SJSA1 (cell line): Measurements from ENCODE around the gene FTH1. TPM values are rescaled to one million over a fixed set of nuclear protein-coding genes. Genes with fewer than 3 reads are reported as not detected.

Source experiments
- DNase-seq, 2 experiments: peaks; one replicate each; pipeline ENCODE4 v3.0.0-alpha.2; 2015 to 2020; ENCODE audit warnings: low spot score in 2 of 2, low read depth in 1 of 2
- H3K27ac ChIP-seq: fragments of 250-450 bp; sonication (Bioruptor Pico); 2 replicates; pipeline ENCODE4 v1.5.1; 2020; ENCODE audit warnings: mild to moderate bottlenecking, moderate library complexity
- H3K27me3 ChIP-seq: fragments of 250-450 bp; sonication (Bioruptor Pico); replicated peaks from 2 replicates; pipeline ENCODE4 v1.5.1; 2020; ENCODE audit warnings: mild to moderate bottlenecking, moderate library complexity
- H3K36me3 ChIP-seq: fragments of 250-450 bp; sonication (Bioruptor Pico); 2 replicates; pipeline ENCODE4 v1.5.1; 2020; ENCODE audit warnings: mild to moderate bottlenecking
- H3K4me1 ChIP-seq: fragments of 250-450 bp; sonication (Bioruptor Pico); replicated peaks from 2 replicates; pipeline ENCODE4 v1.6.1; 2021; ENCODE audit warnings: mild to moderate bottlenecking
- H3K4me3 ChIP-seq: fragments of 250-450 bp; sonication (Bioruptor Pico); 2 replicates; pipeline ENCODE4 v1.5.1; 2020; ENCODE audit warnings: mild to moderate bottlenecking
- H3K9me3 ChIP-seq: fragments of 250-450 bp; sonication (Bioruptor Pico); replicated peaks from 2 replicates; pipeline ENCODE4 v1.5.1; 2020; ENCODE audit warnings: mild to moderate bottlenecking
- total RNA-seq: library from RNA; depleted of rRNA; stranded (reverse); fragments of >200 nt; shearing (Covaris generic); gene quantifications from 2 replicates; pipeline ENCODE4 v1.2.3, GENCODE V29; 2014

Gene FTH1
- total RNA-seq, 1 experiment from 2014 or later: 707 TPM

DNA sequence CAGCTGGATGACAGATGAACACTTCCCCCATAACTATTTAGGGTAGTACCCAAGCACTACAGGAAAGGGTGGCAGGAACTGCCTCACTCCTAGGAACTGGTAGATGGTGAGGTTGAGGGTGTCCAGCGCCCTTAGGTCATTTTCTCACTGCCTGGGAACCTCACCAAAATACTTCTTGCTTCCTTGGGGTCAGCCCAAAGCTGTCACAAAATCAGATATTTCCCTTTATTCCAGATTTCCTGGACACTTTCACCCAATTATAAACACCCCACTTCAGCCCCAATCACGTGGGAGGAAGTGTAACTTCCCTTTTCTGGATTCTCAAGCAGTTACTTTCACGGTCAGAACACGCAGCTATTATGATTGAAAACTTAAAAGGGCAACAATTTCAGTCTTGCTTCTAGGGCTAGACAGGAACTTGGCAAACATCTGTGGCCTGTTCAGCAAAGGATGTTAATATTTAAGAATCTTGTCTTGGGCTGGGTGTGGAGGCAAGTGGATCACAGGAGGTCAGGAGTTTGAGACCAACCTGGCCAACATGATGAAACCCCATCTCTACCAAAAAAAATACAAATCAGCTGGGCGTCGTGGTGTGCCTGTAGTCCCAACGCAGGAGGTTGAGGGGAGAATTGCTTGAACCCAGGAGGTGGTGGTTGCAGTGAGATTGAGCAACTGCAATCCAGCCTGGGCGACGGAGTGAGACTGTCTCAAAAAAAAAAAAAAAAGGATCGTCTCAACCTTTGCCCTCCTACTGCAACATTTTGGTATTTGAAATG is 4.0 kb downstream of the FTH1 start:
- peaks cover 22% of the 10 kb centered on the region for H3K4me1 ChIP-seq
- H3K4me3 ChIP-seq: no peak overlapping the region
- DNase-seq: peak in 1 of 2 experiments; percentile 34
- no peak overlapping the region for H3K27ac ChIP-seq
- H3K9me3 ChIP-seq: no peaks in the 10 kb centered on the region
- no peaks in the 10 kb centered on the region for H3K27me3 ChIP-seq
- peaks cover 56% of the 10 kb centered on the region for H3K36me3 ChIP-seq

DNA sequence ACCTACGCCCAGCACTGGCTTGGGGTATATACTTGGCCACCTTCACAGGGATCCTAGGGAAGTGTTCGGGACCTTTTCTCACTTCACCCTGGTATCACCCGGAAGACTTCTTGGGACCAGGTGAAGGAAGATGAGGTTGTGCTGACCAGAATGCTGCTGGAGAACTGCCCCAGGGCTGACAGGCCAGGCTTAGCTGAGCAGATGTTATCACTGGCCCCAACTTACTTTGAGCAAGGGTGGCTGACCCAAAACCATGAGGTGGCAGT is 4.5 kb downstream of the FTH1 start:
- Histone ChIP-seq H3K27me3 (no peaks in the 10 kb centered on the region), H3K27ac (no peak overlapping the region), H3K9me3 (no peaks in the 10 kb centered on the region), H3K4me3 (no peak overlapping the region), H3K4me1 (peaks cover 16% of the 10 kb centered on the region), H3K36me3 (peaks cover 56% of the 10 kb centered on the region)
- DNase-seq: no peak

DNA sequence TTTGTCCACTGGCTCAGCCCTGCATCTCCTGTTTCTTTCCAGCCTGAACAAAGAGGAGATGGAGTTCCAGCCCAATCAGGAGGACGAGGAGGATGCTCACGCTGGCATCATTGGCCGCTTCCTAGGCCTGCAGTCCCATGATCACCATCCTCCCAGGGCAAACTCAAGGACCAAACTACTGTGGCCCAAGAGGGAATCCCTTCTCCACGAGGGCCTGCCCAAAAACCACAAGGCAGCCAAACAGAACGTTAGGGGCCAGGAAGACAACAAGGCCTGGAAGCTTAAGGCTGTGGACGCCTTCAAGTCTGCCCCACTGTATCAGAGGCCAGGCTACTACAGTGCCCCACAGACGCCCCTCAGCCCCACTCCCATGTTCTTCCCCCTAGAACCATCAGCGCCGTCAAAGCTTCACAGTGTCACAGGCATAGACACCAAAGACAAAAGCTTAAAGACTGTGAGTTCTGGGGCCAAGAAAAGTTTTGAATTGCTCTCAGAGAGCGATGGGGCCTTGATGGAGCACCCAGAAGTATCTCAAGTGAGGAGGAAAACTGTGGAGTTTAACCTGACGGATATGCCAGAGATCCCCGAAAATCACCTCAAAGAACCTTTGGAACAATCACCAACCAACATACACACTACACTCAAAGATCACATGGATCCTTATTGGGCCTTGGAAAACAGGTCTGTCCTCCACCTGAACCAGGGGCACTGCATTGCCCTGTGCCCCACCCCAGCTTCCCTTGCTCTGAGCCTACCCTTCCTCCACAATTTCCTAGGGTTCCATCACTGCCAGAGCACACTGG is 5.0 kb downstream of the FTH1 start:
- H3K27me3 ChIP-seq: no peaks in the 10 kb centered on the region
- H3K36me3 ChIP-seq: peaks cover 56% of the 10 kb centered on the region
- no peak overlapping the region for H3K4me3 ChIP-seq
- no peaks in the 10 kb centered on the region for H3K9me3 ChIP-seq
- H3K4me1 ChIP-seq: peaks cover 16% of the 10 kb centered on the region
- no peak overlapping the region for H3K27ac ChIP-seq
- DNase-seq: peak in 1 of 2 experiments; percentile 45

DNA sequence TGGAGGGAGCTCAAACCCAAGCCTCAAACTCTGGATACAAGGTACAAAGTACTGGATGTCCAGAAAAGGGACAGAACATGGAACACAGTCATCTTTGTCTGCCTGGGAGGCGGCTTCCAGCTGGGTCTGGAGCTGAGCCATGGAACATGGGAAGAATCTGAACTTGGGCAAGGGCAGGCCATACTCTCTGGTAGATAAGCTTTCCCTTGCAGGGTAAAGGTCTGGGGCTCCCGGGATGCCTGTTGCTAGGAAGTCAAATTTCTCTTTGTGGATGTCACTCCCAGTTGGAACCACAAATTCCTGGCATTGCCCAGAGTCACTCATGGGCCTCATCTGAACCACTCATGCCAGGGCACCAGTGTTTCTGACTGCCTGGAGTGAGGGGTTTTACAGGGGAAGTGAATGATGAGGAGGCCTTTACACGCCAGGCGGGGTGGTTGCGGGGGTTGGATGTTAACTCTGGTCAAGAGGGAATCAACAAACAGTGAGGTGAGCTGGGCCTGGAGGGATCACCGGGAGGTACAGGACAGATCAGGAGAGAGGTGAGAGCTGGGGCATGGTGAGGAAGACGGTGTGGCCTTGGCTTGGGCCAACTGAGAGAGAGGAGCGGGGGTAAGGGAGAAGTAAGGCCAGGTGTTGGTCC is 5.7 kb downstream of the FTH1 start:
- Histone ChIP-seq H3K9me3 (no peaks in the 10 kb centered on the region), H3K36me3 (peaks cover 49% of the 10 kb centered on the region), H3K27ac (no peak overlapping the region), H3K4me3 (no peak overlapping the region), H3K27me3 (no peaks in the 10 kb centered on the region), H3K4me1 (peaks cover 16% of the 10 kb centered on the region)
- peak in 1 of 2 experiments; percentile 51 for DNase-seq

DNA sequence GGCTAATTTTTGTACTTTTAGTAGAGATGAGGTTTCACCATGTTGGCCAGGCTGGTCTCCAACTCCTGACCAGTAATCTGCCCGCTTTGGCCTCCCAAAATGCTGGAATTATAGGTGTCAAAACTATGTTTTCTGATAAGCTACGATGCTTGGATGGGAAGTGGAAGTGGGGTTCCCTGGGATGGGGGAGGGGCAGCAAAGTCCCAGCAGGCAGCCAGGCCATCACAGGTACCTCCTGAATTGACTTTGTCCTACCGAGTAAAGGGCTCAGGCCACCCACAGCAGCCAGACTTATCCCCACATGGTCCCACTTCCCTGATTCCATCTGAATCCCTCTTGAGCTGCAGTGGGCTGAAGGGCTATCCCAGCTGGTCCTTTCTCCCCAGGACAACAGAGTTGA is 6.9 kb downstream of the FTH1 start:
- peak in 1 of 2 experiments; percentile 29 for DNase-seq
- Histone ChIP-seq H3K36me3 (peaks cover 37% of the 10 kb centered on the region), H3K4me1 (peaks cover 15% of the 10 kb centered on the region), H3K27me3 (no peaks in the 10 kb centered on the region), H3K9me3 (no peaks in the 10 kb centered on the region), H3K27ac (no peak overlapping the region), H3K4me3 (no peak overlapping the region)

DNA sequence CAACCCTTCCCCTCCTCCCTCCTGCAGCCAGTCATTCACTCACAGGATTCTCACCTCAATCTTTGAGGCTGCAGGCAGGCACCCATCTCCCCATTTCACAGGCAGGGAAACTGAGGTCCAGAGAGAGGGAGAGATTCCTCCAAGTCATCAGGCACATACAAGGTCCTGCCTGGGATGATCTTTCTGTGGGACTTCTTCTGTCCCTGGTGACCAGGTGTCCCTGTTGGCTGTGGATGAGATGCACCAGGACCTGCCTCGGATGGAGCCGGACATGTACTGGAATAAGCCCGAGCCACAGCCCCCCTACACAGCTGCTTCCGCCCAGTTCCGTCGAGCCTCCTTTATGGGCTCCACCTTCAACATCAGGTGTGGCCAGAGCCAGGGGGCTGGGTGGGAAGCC is 7.8 kb downstream of the FTH1 start:
- DNase-seq: peak in 1 of 2 experiments; percentile 41

DNA sequence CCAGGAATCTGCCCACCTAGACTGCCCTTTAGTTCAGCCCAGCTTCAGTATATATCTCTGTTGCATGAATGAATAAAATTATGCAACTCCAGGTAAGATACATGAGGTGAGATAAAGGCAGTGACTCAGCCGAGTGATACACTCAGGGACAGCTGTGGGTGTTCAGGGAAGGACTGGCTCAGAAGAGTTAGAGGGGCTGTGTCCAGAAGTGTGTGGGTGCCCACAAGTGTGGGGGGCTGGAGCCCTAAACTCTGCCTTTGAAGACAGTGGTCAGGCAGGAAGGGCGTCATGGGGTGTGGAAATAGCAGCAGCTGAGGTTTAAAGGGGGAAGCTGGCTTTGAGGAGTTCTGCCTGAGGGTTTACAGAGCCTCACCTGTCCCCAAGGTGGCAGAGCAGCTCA is 8.3 kb downstream of the FTH1 start:
- Histone ChIP-seq H3K4me3 (no peak overlapping the region), H3K27ac (no peak overlapping the region), H3K36me3 (peaks cover 23% of the 10 kb centered on the region), H3K27me3 (no peaks in the 10 kb centered on the region), H3K9me3 (no peaks in the 10 kb centered on the region), H3K4me1 (peaks cover 5% of the 10 kb centered on the region; the same call in 1 of the 2 replicates)
- peak in 1 of 2 experiments; percentile 35 for DNase-seq

More for the DNA sequence above, 7.8 kb downstream of the FTH1 start:
- Histone ChIP-seq H3K4me3 (no peak overlapping the region), H3K36me3 (peaks cover 29% of the 10 kb centered on the region), H3K4me1 (peaks cover 10% of the 10 kb centered on the region), H3K27ac (no peak overlapping the region), H3K27me3 (no peaks in the 10 kb centered on the region), H3K9me3 (no peaks in the 10 kb centered on the region)

DNA sequence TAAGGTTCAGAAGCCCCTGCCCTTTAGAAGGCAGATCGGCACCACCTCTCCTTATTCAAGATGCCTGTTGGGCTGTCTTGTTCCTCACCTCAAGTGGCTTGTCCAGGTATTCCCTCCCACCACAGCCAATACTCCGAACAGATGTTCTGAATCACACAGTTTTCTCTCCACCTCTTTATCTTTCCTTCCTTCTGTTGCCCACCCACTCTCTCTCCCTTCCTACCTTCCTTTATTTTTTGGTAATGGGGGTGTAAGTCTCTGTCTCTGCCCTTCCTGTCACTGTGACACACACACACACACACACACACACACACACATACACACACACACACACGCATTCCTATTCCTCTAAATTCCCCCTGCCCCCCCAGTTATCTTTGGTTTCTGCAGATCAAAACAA is 8.8 kb downstream of the FTH1 start:
- DNase-seq: no peak
- Histone ChIP-seq H3K36me3 (peaks cover 18% of the 10 kb centered on the region), H3K9me3 (no peaks in the 10 kb centered on the region), H3K4me3 (no peak overlapping the region), H3K27ac (no peak overlapping the region), H3K4me1 (peaks cover 4% of the 10 kb centered on the region; the same call in 1 of the 2 replicates), H3K27me3 (no peaks in the 10 kb centered on the region)

DNA sequence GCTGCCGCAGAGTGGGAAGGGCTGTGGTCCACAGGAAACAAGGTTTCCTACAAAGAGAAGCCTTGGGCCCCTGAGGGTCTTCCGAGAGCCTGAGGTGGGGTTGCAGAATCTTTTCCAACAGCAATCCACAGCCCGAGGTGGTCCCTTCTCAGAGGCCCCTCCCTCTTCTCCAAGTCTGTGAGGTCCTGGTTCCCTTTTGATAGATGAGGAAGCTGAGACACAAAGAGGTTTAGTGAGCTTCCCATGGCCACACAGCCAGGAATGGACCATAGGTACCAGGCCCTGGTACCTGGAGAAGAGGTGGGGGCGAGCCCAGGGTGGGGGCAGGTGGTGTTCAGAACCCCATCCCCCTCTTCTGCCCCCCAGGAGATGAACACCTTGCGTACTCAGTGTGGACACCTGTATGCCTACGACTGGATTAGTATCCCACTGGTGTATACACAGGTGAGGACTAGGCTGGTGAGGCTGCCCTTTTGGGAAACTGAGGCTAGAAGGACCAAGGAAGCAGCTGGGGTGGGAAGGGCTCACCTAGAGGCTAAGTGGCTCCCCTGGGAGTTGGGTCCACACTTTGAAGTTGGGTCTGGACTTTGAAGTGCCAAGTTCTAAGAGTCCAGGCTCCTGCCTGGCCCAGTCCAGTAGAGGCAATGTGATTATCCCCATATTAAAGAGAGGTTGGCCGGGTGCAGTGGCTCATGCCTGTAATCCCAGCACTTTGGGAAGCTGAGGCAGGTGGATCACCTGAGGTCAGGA is 10.2 kb downstream of the FTH1 start:
- Histone ChIP-seq H3K36me3 (peaks cover 4% of the 10 kb centered on the region), H3K27ac (no peak overlapping the region), H3K4me3 (no peak overlapping the region), H3K9me3 (no peaks in the 10 kb centered on the region), H3K27me3 (no peaks in the 10 kb centered on the region), H3K4me1 (peaks cover 4% of the 10 kb centered on the region; the same call in 1 of the 2 replicates)
- peak in 1 of 2 experiments; percentile 37 for DNase-seq

DNA sequence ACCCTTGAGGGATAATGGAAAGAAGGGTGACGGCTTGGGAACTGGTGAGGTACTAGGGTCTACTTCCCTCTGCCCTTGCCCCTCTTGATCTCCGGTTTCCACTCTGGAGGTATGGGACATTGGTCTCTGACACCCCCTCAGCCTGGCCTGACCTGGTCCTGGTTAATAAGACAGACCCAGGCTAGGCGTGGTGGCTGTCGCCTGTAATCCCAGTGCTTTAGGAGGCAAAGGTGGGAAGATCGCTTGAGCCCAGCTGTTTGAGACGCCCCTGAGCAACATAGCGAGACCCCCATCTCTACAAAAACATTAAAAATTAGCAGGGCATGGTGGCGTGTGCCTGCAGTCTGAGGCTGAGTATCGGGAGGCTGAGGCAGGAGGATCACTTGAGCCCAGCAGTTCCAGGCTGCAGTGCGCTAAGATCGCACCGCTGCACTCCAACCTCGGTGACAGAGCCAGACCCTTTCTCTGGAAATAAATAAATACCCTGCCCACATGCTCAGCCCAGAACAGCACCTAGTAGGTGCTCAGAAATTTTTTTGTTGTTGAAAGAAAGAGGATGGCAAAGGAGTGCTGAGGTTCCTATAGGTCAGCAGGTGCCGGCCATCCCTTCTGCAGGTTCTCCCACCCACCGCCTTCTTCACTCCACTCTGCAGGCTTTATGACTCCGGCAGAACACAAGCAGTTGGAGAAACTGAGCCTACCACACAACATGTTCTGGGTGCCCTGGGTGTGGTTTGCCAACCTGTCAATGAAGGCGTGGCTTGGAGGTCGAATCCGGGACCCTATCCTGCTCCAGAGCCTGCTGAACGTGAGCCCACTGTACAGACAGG is 11.0 kb downstream of the FTH1 start:
- no peak overlapping the region for H3K4me3 ChIP-seq
- DNase-seq: peak in 1 of 2 experiments; percentile 40
- no peaks in the 10 kb centered on the region for H3K9me3 ChIP-seq

DNA sequence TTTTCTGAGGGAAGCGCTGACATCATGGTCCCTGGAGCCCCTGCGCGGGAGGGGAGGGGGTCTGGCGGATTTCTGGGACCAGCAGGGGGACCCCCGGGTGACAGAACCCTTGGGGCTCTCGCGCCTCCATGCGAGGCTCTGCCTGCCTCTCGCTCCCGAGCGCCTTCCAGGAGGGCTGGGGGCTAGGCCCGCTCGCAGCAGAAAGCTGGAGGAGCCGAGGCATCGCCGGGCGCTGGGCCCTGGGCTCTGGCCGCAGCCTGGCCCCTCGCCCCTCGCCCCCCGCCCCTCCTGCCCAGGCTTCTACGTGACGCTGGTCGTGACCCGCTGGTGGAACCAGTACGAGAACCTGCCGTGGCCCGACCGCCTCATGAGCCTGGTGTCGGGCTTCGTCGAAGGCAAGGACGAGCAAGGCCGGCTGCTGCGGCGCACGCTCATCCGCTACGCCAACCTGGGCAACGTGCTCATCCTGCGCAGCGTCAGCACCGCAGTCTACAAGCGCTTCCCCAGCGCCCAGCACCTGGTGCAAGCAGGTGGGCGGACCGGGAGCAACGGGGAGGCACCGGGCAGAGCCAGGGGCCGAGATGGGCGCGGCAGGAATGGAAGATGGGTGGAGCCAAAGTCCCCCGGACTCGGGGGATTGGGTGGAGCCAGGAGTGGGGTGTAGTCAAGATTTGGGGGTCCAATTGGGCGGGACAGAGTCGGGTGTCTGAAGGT is 11.9 kb downstream of the FTH1 start:
- Histone ChIP-seq H3K27ac (no peak overlapping the region), H3K4me1 (peaks cover 4% of the 10 kb centered on the region; the same call in 1 of the 2 replicates), H3K36me3 (no peaks in the 10 kb centered on the region), H3K9me3 (no peaks in the 10 kb centered on the region), H3K27me3 (no peaks in the 10 kb centered on the region), H3K4me3 (no peak overlapping the region)
- peak in 1 of 2 experiments; percentile 47 for DNase-seq

More for the DNA sequence above, 11.0 kb downstream of the FTH1 start:
- Histone ChIP-seq H3K4me1 (peaks cover 4% of the 10 kb centered on the region; the same call in 1 of the 2 replicates), H3K36me3 (no peaks in the 10 kb centered on the region), H3K27ac (no peak overlapping the region), H3K27me3 (no peaks in the 10 kb centered on the region)

DNA sequence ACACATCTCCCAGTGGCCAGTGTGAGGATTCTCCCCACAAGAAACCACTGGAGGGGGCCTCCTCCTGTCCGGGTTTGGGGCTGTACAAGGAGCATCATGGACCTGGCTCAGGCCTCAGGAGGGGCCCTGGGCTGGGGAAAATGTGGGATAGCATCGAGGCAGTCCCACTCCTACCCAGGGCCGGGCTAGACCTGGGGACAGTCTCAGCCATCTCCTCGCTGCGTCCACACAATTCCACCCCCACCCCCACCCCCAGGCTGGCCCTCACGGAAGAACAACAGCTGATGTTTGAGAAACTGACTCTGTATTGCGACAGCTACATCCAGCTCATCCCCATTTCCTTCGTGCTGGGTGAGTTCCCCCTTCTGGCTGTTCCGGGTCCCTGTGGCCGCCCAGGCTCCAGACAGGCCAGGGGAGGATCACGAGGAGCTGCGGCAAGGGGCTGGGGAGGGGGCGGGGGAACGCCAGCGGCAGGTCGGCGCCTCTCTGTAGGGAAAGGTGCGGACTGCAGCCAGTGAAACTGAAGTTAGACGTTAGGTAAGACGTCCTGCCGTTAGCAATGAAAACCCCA is 12.5 kb downstream of the FTH1 start:
- no peak overlapping the region for H3K27ac ChIP-seq
- H3K27me3 ChIP-seq: no peaks in the 10 kb centered on the region
- H3K9me3 ChIP-seq: no peaks in the 10 kb centered on the region
- no peak overlapping the region for H3K4me3 ChIP-seq
- H3K36me3 ChIP-seq: no peaks in the 10 kb centered on the region
- peak in 1 of 2 experiments; percentile 46 for DNase-seq
- H3K4me1 ChIP-seq: peaks cover 7% of the 10 kb centered on the region
